ENCODE data around the gene SLC25A15.

- no peak for TF ChIP-seq ETV6 (CRISPR knock-in tag; IDR thresholded peaks at IDR 0.05)
- TF ChIP-seq CTCF (IDR thresholded peaks at IDR 0.05): no peak
- no peak for TF ChIP-seq SP1 (CRISPR knock-in tag; conservative IDR thresholded peaks at IDR 0.05)
- no peak for TF ChIP-seq ATF3 (CRISPR knock-in tag; conservative IDR thresholded peaks at IDR 0.05)
- no peak for TF ChIP-seq STAT6 (CRISPR knock-in tag; conservative IDR thresholded peaks at IDR 0.05; ENCODE audit: low read depth)
- no peak for TF ChIP-seq MAX (CRISPR knock-in tag; IDR thresholded peaks at IDR 0.05)
- TF ChIP-seq USF1 (CRISPR knock-in tag; IDR thresholded peaks at IDR 0.05): no peak
- no peak for TF ChIP-seq FOXK1 (CRISPR knock-in tag; IDR thresholded peaks at IDR 0.05)
- no peak for TF ChIP-seq PRDM15 (CRISPR knock-in tag; IDR thresholded peaks at IDR 0.05)
- TF ChIP-seq USF2 (CRISPR knock-in tag; IDR thresholded peaks at IDR 0.05): no peak
These were observed 29.5 kb downstream of the SLC25A15 start for GRCh38 chr13:40818926-40819325.

All from WTC11 (cell line).